Raji (cell line): ENCODE measurements around the gene FOXN3.

ENCODE experiments used
- POLR2A ChIP-seq: IDR thresholded peaks from 2 replicates; pipeline ENCODE4 v1.6.1; 2011; ENCODE audit warnings: low read depth, low read length, control low read depth; ENCODE audit not compliant: insufficient read depth

Gene FOXN3

DNA sequence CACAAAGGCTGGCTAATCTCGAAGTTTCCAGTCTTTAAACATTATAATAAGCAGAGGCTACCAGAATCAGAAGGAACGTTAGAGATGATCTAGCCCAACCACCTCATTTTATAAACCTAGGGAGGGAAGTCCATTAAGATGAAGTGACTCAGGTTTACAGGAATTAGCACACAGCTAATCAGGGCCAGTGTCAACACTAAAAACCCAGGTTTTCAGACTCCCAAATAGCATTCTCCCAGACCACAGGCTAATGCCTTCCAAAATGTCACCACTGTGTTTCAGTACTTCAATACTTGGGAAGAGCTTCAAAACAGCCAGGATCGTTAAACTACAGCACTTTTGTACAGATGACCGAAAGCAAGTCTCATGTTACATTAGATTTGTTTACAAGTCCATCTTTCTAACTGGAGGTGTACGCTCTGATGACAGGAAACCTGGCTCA, 89.2 kb downstream of the FOXN3 start:
- TF ChIP-seq POLR2A, result no peak

DNA sequence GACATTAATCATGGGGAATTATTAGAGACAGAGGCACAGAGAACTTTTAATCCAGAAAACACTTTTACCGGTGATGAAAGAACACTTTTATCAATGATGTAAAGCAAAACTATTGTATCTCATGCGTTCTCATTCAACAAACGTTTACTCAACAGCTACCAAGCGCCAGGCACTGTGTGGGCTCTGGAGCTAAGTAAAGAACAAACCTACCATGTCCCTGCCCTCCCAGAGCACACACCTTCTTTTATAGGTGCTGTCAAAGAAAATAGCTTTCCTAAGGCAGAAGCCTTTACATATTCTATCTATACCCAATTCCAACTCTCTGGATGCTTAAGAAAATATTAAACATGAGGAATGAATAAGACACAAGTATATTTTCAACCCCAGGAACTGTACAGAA, 91.1 kb downstream of the FOXN3 start:
- no peak for TF ChIP-seq POLR2A

DNA sequence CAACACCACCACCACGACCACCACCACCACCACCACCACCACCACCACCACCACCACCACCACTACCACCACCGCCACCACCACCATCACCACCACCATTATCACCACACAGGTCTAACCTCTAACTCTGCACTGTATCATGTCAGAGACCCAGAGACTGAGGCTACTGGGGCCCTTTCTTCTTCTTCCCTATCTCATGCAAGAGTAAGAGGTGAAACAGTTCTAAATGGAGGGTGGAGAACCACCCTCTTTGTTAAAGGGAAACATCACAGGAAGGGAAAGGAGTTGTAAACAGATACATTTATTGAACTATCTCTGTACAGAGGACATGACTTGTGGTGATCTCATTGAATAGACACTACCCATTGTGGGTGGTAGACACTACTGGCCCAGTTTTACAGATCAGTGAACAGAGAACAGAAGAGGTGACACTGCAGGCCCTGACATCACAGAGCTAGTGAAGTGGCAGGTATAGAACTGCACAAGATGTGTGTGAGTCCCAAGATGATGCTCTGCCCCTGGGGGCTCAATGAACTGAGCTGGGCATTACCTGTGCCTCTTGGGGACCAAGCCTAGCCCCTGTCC, 91.6 kb downstream of the FOXN3 start:
- TF ChIP-seq POLR2A, result no peak

DNA sequence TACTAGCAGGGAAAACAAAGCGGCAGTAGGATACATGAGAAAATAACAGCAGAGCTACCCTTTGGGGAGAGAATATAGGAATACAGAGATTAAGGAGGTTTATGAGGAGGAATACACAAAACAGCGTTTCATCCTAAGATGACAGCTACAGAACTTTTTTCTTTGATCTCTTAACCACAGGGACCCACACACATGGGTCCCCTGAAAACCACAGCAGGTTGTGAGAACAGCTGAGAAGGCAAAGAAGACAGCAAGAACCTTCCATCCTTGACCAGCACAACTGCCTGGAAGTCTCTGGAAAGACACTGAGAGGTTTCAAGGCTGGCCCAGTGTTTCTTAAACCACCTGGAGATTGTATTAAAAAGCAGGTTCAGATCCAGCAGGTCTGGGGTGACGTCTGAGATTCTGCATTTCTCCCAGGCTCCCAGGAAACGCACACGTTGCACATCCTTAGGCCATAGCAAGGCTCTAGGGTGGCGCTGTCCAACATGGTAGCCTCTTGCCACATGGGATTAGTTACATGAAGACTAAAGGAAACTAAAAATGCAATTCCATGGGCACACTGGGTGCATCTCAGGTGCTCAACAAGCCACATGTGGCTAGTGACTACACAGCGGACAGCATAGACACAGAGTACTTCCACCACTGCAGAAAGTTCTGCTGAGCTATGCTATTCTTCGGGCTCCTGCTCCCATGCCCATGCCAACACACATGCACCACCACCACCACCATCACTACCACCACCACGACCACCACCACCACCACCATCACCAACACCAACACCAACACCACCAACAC, 92.3 kb downstream of the FOXN3 start:
- no peak for TF ChIP-seq POLR2A

DNA sequence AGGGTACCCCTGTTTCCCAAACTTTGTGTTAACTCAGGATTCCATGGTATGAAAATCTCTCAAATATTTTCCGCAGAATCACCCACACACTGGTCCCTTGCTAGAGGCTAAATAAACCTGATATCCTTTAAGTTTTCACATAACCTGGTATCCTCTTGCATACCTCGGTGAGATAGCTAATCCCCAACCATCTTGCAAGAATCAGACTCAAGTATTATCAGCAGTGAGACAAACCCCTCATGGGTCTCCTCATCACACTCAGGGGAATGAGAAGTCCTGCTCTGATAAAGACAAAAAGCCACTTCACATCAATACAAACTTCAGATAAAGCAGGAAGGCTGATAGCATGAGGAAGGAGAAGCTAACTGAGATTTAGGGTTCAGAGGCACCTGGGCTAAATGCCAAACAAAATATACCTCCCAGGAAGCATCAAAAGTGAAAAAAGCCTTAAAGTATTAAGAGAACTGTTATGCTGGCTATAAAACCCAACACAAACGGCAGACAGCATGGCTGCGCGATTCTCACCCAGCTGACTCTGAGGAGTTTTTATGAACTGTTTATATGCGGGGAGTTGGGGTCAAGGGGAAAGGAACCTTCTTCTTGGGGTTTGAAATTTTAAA, 96.5 kb downstream of the FOXN3 start:
- TF ChIP-seq POLR2A, result no peak

DNA sequence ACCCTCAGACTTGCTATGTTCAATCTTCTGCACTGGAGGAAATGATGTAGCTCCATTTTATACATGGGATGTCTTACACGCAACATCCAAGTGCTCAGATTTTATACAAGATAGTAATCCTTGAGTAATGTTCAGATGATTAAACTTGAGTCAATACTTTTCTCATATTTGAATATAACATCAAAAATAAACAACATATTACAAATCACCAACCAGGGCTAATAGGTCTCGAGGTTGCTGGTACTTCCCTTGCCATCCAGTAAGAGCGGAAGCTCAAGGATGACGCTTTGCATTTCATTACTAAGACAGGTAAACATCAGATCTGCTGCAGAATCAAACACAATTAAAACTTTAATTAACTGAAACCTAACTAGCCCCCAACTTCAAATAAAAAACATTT, 97.3 kb downstream of the FOXN3 start:
- no peak for TF ChIP-seq POLR2A

DNA sequence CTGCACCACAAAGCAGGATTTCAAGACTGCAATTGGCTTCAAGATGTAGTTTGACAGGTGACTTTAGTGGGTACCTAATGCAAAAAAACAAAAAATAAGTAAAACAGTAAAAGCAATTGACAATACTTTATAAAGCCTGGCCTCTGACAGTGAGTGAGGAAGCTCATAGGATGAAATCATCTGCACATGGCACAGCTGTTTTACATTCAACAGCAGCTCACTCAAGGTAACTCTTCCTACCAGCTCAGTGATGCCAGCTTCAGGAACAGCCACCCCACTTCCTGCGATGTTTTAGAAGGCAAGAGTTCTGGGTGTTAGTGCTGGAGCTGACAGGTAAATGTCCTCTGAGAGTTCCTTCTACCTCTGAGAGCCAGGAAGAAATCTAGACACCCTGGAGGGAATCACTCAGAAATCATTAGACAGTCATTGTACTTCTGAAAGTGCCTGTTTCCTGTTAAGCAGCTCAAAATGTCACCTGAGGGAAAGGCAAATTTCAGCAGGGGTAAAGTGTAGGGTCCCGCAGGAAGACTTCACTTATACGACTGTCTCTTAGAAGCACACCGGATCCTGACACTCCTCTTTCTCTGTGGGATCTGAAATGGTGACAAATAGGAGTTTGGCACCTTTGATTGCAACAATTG, 99.9 kb downstream of the FOXN3 start:
- TF ChIP-seq POLR2A, result no peak

DNA sequence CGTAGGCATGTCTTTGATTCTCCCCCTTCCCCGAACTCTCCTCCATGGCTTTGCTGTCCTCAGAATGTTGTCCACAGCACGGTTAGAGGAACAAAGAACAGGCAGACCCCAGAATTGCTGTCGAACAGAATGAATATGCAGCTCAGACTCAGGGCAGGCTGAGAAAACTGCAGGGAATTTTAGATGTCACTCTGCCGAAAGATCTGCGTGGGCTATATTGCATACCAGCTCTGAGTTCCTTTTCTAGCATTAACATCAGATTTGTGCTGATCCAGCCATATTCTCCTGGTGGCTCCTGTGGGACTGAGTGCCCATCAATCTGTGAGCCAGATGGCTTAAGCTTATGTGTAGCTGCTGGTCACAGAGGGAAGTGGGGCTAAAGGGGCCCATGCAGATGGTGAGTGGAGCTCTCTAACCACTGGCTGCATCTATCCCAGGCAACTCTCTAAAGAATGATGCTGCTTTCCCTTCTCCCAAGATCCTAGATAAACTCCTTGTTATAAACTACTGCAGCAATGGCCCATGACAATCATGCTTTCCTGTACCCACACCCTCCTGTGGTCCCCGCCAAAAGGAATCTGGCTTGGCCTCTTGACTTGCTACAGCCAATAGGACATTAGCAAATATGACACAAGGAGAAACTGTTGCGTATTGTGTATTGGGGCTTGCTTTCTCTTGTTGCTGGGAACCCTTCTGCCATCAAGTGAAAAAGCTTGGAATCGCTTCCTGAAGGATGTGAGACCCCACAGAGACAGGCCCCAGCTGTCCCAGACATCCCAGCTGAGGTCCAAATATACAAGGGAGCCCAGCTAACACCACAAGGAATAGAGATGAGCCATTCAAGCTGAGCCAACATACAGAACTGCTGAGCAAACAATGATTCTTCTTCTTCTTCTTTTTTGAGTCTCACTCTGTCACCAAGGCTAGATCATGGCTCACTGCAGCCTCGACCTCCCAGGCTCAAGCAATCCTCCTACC, 101.3 kb downstream of the FOXN3 start:
- no peak for TF ChIP-seq POLR2A

DNA sequence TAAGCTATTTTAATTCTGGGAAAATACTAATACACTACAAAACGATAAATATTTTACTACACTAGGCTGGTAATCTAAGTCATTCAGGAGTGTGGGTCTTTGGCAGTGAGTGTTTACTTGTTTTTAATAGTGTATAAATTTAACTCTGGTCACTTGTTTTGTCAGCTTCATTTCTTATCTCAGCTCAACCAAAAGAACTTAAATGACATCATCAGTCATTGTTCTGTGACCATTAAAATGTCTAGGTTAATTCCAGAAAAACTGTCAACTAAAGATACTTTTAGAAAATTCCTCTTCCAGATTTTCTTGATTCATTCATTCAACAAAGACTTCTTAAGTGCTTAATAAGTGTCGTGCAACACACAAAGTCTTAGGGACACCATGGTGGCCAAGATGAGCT, 102.8 kb downstream of the FOXN3 start:
- TF ChIP-seq POLR2A, result no peak

DNA sequence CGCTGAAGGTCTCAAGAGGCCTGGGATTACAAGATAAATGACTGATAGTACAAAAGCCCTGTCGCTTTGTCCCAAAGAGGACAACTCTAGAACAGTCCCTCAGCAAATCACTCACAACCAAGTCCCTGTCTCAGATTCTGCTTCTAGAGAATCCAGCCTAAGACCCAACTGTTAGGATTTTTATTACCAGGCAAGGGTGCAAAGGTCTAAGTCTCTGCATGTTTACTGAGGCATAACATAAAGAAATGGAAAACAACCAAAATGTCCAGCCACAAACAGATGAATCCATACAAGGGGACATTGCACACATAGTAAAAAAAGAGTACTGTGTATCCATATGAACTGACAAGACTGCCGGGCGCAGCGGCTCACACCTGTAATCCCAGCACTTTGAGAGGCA, 104.1 kb downstream of the FOXN3 start:
- TF ChIP-seq POLR2A, result no peak

DNA sequence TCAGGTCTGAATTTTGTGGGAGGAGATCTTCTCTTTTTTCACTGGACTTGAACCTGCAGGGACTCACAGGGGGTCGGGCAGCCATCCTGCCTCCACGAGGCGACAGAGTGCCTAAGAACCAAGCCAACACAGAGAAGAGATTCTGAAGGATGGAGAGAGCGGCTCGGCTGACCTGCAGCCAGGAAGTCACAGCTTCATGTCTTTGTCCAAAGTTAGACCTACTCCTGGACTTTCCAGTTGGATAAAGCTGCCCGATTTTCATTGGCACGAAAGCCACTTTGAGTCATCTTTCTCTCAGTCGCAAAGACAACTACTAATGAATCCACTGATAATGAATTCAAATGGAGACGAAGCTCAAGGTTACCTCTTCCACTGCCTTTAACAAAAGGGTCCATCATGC, 106.8 kb downstream of the FOXN3 start:
- no peak for TF ChIP-seq POLR2A

DNA sequence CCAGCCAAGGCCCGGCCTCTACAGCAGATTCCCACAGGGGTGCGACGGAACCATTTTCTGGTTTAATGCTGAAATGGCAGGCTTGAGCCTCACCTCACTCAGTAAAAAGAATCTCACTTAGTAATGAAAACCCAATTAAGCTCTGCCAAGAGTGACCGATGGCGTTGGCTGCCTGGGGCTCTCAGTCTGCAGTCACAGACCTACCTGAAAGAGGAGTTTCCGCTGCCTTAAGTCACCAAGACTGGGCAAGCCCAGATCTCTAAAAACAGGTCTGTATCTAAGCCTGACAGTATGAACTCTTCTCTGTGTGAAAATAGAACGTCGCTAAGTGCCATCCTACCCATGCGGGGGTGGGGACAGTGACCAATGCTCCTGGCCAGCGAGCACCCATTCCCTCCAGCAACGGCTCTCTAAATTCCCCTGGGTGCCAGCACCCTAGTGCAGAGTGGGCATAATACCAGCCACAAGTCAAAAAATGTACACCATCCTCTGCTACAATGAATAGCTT, 107.3 kb downstream of the FOXN3 start:
- TF ChIP-seq POLR2A, result no peak

DNA sequence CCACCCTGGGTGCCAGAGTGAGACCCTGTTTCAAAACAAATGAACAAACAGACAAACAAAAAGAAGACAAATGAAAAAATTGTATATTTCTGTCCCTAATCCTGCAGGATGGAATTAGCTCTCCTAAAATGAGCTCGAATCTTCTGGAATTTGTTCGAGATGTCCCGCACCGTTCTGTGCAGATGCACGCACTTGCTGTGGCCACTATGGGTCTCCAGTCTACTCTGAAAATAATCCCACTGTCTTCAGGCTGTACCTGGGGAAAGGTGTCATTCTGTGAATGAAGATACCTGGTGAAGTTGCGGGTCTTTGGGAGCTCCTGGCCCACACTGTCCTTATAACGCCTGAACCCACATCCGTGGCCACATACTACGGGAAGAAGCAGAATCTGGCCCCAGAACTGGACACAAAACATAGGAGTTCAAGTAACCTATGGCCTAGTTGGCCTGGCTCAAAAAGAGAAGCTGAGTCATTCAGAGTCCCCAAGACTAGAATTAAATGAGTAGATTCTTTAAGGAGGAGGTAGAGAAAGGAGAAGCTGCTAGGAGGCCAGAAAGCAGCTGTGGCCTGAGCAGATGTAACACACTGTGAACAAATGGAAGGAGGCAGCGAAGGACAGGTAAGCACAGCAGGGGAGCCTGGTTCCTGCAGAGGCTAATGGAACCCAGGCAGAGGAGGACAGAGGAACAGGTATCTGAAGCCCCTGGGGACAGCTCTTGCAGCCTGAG, 108.6 kb downstream of the FOXN3 start:
- no peak for TF ChIP-seq POLR2A

DNA sequence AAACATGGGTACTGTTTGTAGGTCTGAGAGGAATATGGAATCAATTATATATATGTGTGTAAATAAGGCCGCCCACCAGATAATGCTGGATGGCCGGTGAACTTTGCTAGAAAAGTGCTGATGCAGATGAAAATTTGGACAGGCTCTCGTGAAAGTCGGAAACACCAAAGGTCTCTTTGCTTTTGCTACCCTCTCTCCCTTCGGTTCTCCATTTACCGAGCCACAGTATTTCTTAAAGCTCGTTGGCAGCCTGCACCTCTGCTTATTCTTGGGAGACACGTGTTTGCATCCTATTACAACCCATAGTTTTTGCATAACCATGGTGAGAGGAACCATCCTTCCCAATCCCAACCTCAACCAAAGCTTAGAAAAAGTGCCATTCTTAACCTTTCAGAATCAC, 109.6 kb downstream of the FOXN3 start:
- TF ChIP-seq POLR2A, result no peak
